Measurements from ENCODE around the gene ESYT2. TPM values are rescaled to one million over a fixed set of nuclear protein-coding genes. Genes with fewer than 3 reads are reported as not detected.

ESYT2 gene
- total RNA-seq, 1 experiment from 2014 or later = 66.6 TPM

DNA sequence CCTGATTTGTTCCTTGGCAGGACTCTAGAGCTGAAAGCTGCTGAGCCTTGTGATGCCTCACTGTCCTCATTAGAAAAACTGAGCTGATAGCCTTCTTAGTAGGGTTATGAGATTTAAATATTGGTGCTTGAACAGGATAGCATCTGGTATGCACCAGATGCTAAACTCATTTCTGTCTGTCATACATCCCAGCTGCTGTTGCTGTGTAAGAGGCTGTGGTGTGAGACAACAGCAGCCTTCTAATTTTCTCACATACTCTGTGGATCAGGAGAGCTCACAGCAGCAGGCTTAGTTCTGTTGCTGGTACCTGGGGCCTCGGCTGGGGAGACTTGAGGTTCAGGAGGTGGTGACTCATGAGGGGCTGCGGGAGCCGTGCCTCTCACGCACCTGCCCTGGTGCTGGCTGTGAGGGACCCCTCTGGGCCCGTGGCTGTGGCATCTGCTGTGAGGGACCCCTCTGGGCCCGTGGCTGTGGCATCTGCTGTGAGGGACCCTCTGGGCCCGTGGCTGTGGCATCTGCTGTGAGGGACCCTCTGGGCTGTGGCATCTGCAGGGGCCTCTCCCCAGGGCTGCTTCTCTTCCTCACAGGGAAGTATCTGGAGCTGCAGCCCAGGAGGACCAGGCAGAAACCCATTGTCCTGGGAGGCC lies 39.6 kb upstream of the ESYT2 start:
- TF ChIP-seq CTCF (IDR thresholded peaks at IDR 0.05; ENCODE audit: unreplicated experiment) = no peak
- intact Hi-C loops (cut with micrococcal nuclease; ENCODE audit: unreplicated experiment) = no loop called here
- BruUV-seq (replicated peaks) = no TSS peak
- Mint-ChIP-seq H3K9me3 (ENCODE audit: low read depth, unreplicated experiment) (no peaks in the 10 kb centered on the region), H3K4me3 (ENCODE audit: low read depth, unreplicated experiment) (no peak overlapping the region), H3K27ac (ENCODE audit: unreplicated experiment) (no peak overlapping the region), H3K36me3 (ENCODE audit: insufficient read depth, unreplicated experiment) (peaks cover 16% of the 10 kb centered on the region), H3K27me3 (ENCODE audit: unreplicated experiment) (no peaks in the 10 kb centered on the region), H3K4me1 (ENCODE audit: low read depth, unreplicated experiment) (peaks cover 9% of the 10 kb centered on the region)
- no peak for DNase-seq
- CTCF ChIA-PET = no interaction called here

DNA sequence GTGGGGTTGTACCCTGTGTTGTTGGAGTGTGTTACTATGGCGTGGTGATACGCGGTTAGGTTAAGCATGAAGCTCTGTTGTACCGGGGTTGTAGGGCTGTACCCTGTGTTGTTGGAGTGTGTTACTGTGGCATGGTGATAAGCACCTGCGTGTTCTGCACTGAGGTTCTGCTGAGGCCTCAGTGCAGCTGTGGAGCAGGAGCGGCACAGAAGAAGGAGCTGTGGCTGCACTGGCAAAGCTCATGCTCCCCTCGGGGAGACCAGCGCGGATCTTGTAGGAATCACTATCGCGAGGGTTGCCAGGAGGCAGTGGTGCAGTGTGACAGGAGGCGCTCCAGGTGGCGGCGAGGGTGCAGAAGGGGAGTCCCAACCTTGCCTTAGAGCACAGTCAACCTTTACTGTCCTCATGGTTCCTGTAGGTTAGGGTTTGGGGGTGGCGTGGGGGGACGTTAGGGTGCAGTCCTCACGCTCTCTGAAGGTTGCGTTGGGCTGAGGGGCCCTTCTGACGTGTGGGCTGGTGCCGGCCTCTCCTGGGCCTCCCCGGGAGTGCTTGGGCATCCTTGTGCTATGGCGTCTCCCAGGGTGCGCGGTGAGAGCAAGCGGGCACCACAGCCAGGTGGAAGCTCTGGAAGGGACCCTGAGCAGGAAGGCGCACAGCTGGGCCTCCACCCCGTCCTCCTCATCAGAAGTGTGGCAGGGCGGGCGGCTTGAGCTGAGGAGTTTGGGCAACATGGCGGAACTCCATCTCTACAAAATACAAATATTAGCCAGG lies 38.1 kb upstream of the ESYT2 start:
- CTCF ChIA-PET = no interaction called here
- no peak for DNase-seq
- no peak for TF ChIP-seq CTCF (IDR thresholded peaks at IDR 0.05; ENCODE audit: unreplicated experiment)
- intact Hi-C loops (cut with micrococcal nuclease; ENCODE audit: unreplicated experiment) = no loop called here
- Mint-ChIP-seq H3K27ac (ENCODE audit: unreplicated experiment) (no peak overlapping the region), H3K36me3 (ENCODE audit: insufficient read depth, unreplicated experiment) (peaks cover 24% of the 10 kb centered on the region), H3K9me3 (ENCODE audit: low read depth, unreplicated experiment) (no peaks in the 10 kb centered on the region), H3K4me1 (ENCODE audit: low read depth, unreplicated experiment) (peaks cover 9% of the 10 kb centered on the region), H3K27me3 (ENCODE audit: unreplicated experiment) (no peaks in the 10 kb centered on the region), H3K4me3 (ENCODE audit: low read depth, unreplicated experiment) (no peak overlapping the region)
- BruUV-seq (replicated peaks) = no TSS peak

GRCh38 chr7:158865977-158866376 lies 36.7 kb upstream of the ESYT2 start:
- Mint-ChIP-seq H3K4me1 (ENCODE audit: low read depth, unreplicated experiment) (peaks cover 9% of the 10 kb centered on the region), H3K27ac (ENCODE audit: unreplicated experiment) (no peak overlapping the region), H3K27me3 (ENCODE audit: unreplicated experiment) (no peaks in the 10 kb centered on the region), H3K4me3 (ENCODE audit: low read depth, unreplicated experiment) (no peak overlapping the region), H3K9me3 (ENCODE audit: low read depth, unreplicated experiment) (no peaks in the 10 kb centered on the region), H3K36me3 (ENCODE audit: insufficient read depth, unreplicated experiment) (peaks cover 20% of the 10 kb centered on the region)
- no peak for DNase-seq
- intact Hi-C loops (cut with micrococcal nuclease; ENCODE audit: unreplicated experiment) = no loop called here
- CTCF ChIA-PET = no interaction called here
- no TSS peak for BruUV-seq (replicated peaks)
- no peak for TF ChIP-seq CTCF (IDR thresholded peaks at IDR 0.05; ENCODE audit: unreplicated experiment)

- Mint-ChIP-seq H3K27me3 (ENCODE audit: unreplicated experiment) (no peaks in the 10 kb centered on the region), H3K9me3 (ENCODE audit: low read depth, unreplicated experiment) (no peaks in the 10 kb centered on the region), H3K4me1 (ENCODE audit: low read depth, unreplicated experiment) (peaks cover 9% of the 10 kb centered on the region), H3K4me3 (ENCODE audit: low read depth, unreplicated experiment) (no peak overlapping the region), H3K36me3 (ENCODE audit: insufficient read depth, unreplicated experiment) (peaks cover 19% of the 10 kb centered on the region), H3K27ac (ENCODE audit: unreplicated experiment) (no peak overlapping the region)
- intact Hi-C loops (cut with micrococcal nuclease; ENCODE audit: unreplicated experiment) = no loop called here
- no peak for DNase-seq
- BruUV-seq (replicated peaks) = no TSS peak
- CTCF ChIA-PET = no interaction called here
- TF ChIP-seq CTCF (IDR thresholded peaks at IDR 0.05; ENCODE audit: unreplicated experiment) = no peak
Measured at GRCh38 chr7:158865462-158865922, 36.2 kb upstream of the ESYT2 start.
